Panc1 (cell line): Measurements from ENCODE around the gene TNIK. TPM values are rescaled to one million over a fixed set of nuclear protein-coding genes. Genes with fewer than 3 reads are reported as not detected.

ENCODE experiments used
- ATAC-seq: fragments of 200-7000 bp; cut with Tn5 transposase; 2 replicates; pipeline ENCODE4 v1.9.1; 2020; ENCODE audit warnings: mild to moderate bottlenecking, moderate library complexity
- BruUV-seq: library from RNA; stranded (reverse); fragments of 400-500 nt; replicated peaks from 2 replicates; lab custom pipeline; 2021; lab: Mats Ljungman, UMichigan
- CTCF ChIA-PET: fragments of 300-600 bp; sonication (Branson Sonifier 250); formaldehyde crosslinking; loops from one replicate; lab custom pipeline; 2022; ENCODE audit warnings: antibody characterized with exemption; lab: Charles Lee
- POLR2A ChIA-PET: fragments of 300-600 bp; sonication (Branson Sonifier 250); formaldehyde crosslinking; loops from one replicate; lab custom pipeline; 2022; ENCODE audit warnings: antibody characterized with exemption; lab: Charles Lee
- DNase-seq: peaks from one replicate; pipeline ENCODE4 v3.0.0-alpha.2; 2010; ENCODE audit warnings: low read depth, low spot score
- H3K27ac ChIP-seq: 2 replicates; pipeline ENCODE4 v1.5.1; 2011; ENCODE audit warnings: mild to moderate bottlenecking, low read length, inconsistent platforms
- H3K27me3 ChIP-seq: fragments of 200-500 bp; sonication (Bioruptor generic); 2 replicates; pipeline ENCODE4 v1.6.0; 2014; ENCODE audit warnings: low read length, inconsistent platforms; ENCODE audit not compliant: control insufficient read depth, insufficient read depth
- H3K36me3 ChIP-seq: fragments of 200-500 bp; sonication (Bioruptor generic); 2 replicates; pipeline ENCODE4 v1.5.1; 2014; ENCODE audit warnings: inconsistent platforms, mild to moderate bottlenecking, low read length, moderate library complexity; ENCODE audit not compliant: control insufficient read depth, insufficient read depth
- H3K4me1 ChIP-seq: 2 replicates; pipeline ENCODE4 v1.5.1; 2011; ENCODE audit warnings: inconsistent platforms, mild to moderate bottlenecking, low read length, moderate library complexity; ENCODE audit not compliant: control insufficient read depth, insufficient read depth
- H3K4me3 ChIP-seq, 2 experiments: 2 replicates each; pipeline ENCODE4 v1.5.1; 2011 to 2012; ENCODE audit warnings: low read depth in 2 of 2, low read length in 2 of 2, mild to moderate bottlenecking in 2 of 2, inconsistent platforms in 1 of 2, moderate library complexity in 1 of 2
- H3K9me3 ChIP-seq: fragments of 200-500 bp; sonication (Bioruptor generic); 2 replicates; pipeline ENCODE4 v1.5.1; 2014; ENCODE audit warnings: low read depth, mild to moderate bottlenecking, inconsistent platforms, low read length, moderate library complexity; ENCODE audit not compliant: control insufficient read depth, insufficient read depth
- CTCF ChIP-seq: fragments of 450-650 bp; IDR thresholded peaks from 2 replicates; pipeline ENCODE4 v1.5.1; 2017; ENCODE audit warnings: mild to moderate bottlenecking
- POLR2AphosphoS5 ChIP-seq: IDR thresholded peaks from 2 replicates; pipeline ENCODE4 v1.6.1; 2012; ENCODE audit warnings: mild to moderate bottlenecking, low read depth, low read length, moderate library complexity
- SIN3A ChIP-seq: IDR thresholded peaks from 2 replicates; pipeline ENCODE4 v1.6.1; 2012; ENCODE audit warnings: low read depth, mild to moderate bottlenecking, low read length, moderate library complexity, borderline replicate concordance; ENCODE audit not compliant: insufficient read depth
- TCF7L2 ChIP-seq: IDR thresholded peaks from 2 replicates; pipeline ENCODE4 v1.6.1; 2011; ENCODE audit warnings: mild to moderate bottlenecking, low read depth, low read length, inconsistent platforms
- in situ Hi-C: cut with HindIII; loops from 2 replicates; pipeline ENCODE4 v1.10.0; 2016; ENCODE audit warnings: low sequenced_read_pairs, low pct_unique_long_range_greater_than_20kb
- intact Hi-C: fragments of 100-400 bp; cut with micrococcal nuclease; formaldehyde crosslinking; loops from one replicate; pipeline ENCODE4 v1.10.0; 2022; ENCODE audit not compliant: unreplicated experiment
- total RNA-seq: library from RNA; stranded (reverse); gene quantifications from one replicate; pipeline ENCODE4 v1.2.1, GENCODE V29; 2021; ENCODE audit not compliant: unreplicated experiment
- TF ChIP-seq, protein P1 (sequence below), 2 experiments: IDR thresholded peaks; 2 replicates each; pipeline ENCODE4 v1.6.1; 2011 to 2012; ENCODE audit warnings: low read depth in 2 of 2, control low read depth in 1 of 2, low read length in 1 of 2, mild to moderate bottlenecking in 1 of 2, moderate library complexity in 1 of 2; ENCODE audit not compliant: insufficient read depth in 1 of 2

The TNIK gene
- total RNA-seq, 1 experiment from 2014 or later = 1.9 TPM

GRCh38 chr3:171028779-171029232 is 431.4 kb downstream of the TNIK start:
- Histone ChIP-seq H3K36me3 (no peaks in the 10 kb centered on the region), H3K9me3 (no peaks in the 10 kb centered on the region), H3K27ac (no peak overlapping the region), H3K4me1 (no peaks in the 10 kb centered on the region), H3K4me3 (no peak overlapping the region; a peak in 1 of 4 replicates), H3K27me3 (no peaks in the 10 kb centered on the region)
- no peak for TF ChIP-seq CTCF
- no peak for TF ChIP-seq SIN3A
- TF ChIP-seq, protein P1, sequence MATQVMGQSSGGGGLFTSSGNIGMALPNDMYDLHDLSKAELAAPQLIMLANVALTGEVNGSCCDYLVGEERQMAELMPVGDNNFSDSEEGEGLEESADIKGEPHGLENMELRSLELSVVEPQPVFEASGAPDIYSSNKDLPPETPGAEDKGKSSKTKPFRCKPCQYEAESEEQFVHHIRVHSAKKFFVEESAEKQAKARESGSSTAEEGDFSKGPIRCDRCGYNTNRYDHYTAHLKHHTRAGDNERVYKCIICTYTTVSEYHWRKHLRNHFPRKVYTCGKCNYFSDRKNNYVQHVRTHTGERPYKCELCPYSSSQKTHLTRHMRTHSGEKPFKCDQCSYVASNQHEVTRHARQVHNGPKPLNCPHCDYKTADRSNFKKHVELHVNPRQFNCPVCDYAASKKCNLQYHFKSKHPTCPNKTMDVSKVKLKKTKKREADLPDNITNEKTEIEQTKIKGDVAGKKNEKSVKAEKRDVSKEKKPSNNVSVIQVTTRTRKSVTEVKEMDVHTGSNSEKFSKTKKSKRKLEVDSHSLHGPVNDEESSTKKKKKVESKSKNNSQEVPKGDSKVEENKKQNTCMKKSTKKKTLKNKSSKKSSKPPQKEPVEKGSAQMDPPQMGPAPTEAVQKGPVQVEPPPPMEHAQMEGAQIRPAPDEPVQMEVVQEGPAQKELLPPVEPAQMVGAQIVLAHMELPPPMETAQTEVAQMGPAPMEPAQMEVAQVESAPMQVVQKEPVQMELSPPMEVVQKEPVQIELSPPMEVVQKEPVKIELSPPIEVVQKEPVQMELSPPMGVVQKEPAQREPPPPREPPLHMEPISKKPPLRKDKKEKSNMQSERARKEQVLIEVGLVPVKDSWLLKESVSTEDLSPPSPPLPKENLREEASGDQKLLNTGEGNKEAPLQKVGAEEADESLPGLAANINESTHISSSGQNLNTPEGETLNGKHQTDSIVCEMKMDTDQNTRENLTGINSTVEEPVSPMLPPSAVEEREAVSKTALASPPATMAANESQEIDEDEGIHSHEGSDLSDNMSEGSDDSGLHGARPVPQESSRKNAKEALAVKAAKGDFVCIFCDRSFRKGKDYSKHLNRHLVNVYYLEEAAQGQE (IDR thresholded peaks at IDR 0.05; ENCODE audit: insufficient read depth in 1 of 2, low read depth in 2 of 2, low read length in 1 of 2) = no peak
- no peak for TF ChIP-seq TCF7L2
- TF ChIP-seq POLR2AphosphoS5 = no peak
- no peak for DNase-seq
- ChIA-PET CTCF (interaction anchor here (0.5 kb wide), 1 partner anchor 93 kb away, joined by 5 read pairs; no protein-coding TSS in a partner anchor), POLR2A (no interaction called here)
- intact Hi-C loops = no loop called here
- BruUV-seq = no TSS peak
- no peak for ATAC-seq
- in situ Hi-C loops = no loop called here

- H3K9me3 ChIP-seq = no peaks in the 10 kb centered on the region
- H3K27me3 ChIP-seq = no peaks in the 10 kb centered on the region
- CTCF ChIA-PET = interaction anchor here (0.5 kb wide), 1 partner anchor 94 kb away, joined by 5 read pairs; no protein-coding TSS in a partner anchor
- TF ChIP-seq, protein P1 (IDR thresholded peaks at IDR 0.05; ENCODE audit: insufficient read depth in 1 of 2, low read depth in 2 of 2, low read length in 1 of 2) = no peak
- no peak for TF ChIP-seq POLR2AphosphoS5
- no peak for TF ChIP-seq SIN3A
- no peak for TF ChIP-seq TCF7L2
- no peak for TF ChIP-seq CTCF
- peak overlapping the region in 1 of 2 experiments; percentile 7; a peak in 1 of 4 replicates for H3K4me3 ChIP-seq
- H3K27ac ChIP-seq = no peak overlapping the region
- intact Hi-C loops (no loop called here), in situ Hi-C loops (no loop called here)
- ATAC-seq (peak; percentile 53; the same call in 1 of the 2 replicates), DNase-seq (no peak)
- no peaks in the 10 kb centered on the region for H3K36me3 ChIP-seq
- POLR2A ChIA-PET = no interaction called here
- H3K4me1 ChIP-seq = no peaks in the 10 kb centered on the region
- BruUV-seq = no TSS peak
Measured at GRCh38 chr3:171028025-171028778, 432.0 kb downstream of the TNIK start.
